Measurements from ENCODE around the gene IPO9.

IPO9 gene

DNA sequence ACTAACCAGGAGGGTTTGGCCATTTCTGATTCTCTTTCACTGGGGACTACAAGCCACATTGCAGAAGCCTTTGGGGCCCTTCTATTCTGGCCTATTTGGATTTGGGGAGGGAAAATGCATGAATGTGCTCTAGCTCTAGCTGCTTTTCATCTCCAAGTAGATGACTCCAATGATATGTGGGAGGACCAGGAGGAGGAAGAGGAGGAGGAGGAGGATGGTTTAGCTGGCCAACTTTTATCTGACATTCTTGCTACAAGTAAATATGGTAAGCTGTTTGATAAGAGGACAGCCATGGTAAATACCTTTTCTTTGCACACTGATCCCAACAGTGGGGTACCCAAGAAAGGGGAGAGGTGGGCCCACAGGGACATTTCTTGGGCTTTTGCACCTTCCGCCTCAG, 45.7 kb downstream of the IPO9 start:
- TF ChIP-seq, protein P1, sequence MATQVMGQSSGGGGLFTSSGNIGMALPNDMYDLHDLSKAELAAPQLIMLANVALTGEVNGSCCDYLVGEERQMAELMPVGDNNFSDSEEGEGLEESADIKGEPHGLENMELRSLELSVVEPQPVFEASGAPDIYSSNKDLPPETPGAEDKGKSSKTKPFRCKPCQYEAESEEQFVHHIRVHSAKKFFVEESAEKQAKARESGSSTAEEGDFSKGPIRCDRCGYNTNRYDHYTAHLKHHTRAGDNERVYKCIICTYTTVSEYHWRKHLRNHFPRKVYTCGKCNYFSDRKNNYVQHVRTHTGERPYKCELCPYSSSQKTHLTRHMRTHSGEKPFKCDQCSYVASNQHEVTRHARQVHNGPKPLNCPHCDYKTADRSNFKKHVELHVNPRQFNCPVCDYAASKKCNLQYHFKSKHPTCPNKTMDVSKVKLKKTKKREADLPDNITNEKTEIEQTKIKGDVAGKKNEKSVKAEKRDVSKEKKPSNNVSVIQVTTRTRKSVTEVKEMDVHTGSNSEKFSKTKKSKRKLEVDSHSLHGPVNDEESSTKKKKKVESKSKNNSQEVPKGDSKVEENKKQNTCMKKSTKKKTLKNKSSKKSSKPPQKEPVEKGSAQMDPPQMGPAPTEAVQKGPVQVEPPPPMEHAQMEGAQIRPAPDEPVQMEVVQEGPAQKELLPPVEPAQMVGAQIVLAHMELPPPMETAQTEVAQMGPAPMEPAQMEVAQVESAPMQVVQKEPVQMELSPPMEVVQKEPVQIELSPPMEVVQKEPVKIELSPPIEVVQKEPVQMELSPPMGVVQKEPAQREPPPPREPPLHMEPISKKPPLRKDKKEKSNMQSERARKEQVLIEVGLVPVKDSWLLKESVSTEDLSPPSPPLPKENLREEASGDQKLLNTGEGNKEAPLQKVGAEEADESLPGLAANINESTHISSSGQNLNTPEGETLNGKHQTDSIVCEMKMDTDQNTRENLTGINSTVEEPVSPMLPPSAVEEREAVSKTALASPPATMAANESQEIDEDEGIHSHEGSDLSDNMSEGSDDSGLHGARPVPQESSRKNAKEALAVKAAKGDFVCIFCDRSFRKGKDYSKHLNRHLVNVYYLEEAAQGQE (IDR thresholded peaks at IDR 0.05; ENCODE audit: insufficient read depth in 1 of 2, low read depth in 2 of 2, low read length in 2 of 2): no peak
- TF ChIP-seq POLR2AphosphoS5 (IDR thresholded peaks at IDR 0.05; ENCODE audit: low read depth, low read length) (no peak), SIN3A (IDR thresholded peaks at IDR 0.05; ENCODE audit: borderline replicate concordance, insufficient read depth, low read length) (no peak), TAF1 (IDR thresholded peaks at IDR 0.05; ENCODE audit: borderline replicate concordance, insufficient read depth, low read length) (no peak), FOXP2 (optimal IDR thresholded peaks at IDR 0.05; ENCODE audit: borderline replicate concordance, extremely low read depth, extremely low read length, insufficient read depth) (no peak)

DNA sequence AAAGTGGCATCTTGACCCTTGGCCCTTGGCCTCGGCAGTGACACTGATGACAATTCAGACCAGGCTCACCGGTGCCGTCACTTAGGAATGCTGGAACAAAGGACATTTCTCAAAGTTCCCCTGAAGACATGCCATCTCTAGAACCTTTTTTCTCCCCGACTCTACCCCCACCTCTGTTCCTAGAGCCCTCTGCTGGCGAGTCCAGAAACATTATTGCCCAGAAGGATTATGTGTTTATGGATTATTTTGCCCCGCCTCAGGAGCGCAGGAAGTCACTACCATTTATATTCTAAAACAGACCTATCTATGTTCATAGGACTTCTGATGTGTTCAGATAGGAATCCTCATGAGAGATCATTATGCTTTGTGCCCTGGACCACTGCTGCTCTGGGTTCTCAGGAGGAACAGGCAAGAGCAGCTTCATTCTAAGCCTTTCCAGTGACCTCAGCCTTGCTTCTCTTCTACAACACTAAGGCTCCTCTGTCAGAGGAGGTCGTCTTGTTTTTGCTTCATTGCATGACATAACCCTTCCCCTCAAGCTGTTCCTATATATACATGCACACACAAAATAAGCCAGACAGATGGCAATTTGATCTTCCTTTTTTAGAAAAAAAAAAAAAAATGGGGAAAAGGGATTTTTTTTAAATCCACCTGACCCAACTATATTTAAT, 47.3 kb downstream of the IPO9 start:
- TF ChIP-seq POLR2AphosphoS5 (IDR thresholded peaks at IDR 0.05; ENCODE audit: low read depth, low read length) (no peak), TAF1 (IDR thresholded peaks at IDR 0.05; ENCODE audit: borderline replicate concordance, insufficient read depth, low read length) (no peak), FOXP2 (optimal IDR thresholded peaks at IDR 0.05; ENCODE audit: borderline replicate concordance, extremely low read depth, extremely low read length, insufficient read depth) (no peak), SIN3A (IDR thresholded peaks at IDR 0.05; ENCODE audit: borderline replicate concordance, insufficient read depth, low read length) (no peak)
- TF ChIP-seq, protein P1 (IDR thresholded peaks at IDR 0.05; ENCODE audit: insufficient read depth in 1 of 2, low read depth in 2 of 2, low read length in 2 of 2): no peak

DNA sequence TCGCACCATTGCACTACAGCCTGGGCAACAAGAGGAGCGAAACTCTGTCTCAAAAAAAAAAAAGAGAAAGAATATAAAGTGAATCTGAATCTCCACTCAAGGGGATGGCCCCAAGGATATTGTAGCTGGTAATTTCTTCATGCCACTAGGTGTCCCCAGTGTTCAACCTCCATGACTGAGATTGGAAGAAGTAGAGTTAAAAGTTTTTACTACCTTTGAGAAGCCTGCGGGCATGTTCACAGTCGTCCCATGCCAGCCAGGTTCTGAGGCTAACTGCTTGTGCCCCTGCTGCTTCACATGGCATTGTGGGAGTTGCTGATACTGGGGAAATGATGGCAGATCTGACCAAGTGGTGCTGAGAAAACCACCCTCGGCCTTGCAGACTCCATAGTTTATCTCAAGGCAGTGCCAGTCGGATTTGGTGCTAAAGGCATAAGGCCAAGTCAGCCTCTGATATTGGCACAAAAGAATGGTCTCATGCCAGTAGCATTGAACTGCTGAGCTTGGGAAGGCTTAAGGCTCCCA, 49.0 kb downstream of the IPO9 start:
- no peak for TF ChIP-seq SIN3A (IDR thresholded peaks at IDR 0.05; ENCODE audit: borderline replicate concordance, insufficient read depth, low read length)
- no peak; the same call in 1 of the 2 replicates for TF ChIP-seq POLR2AphosphoS5 (IDR thresholded peaks at IDR 0.05; ENCODE audit: low read depth, low read length)
- no peak for TF ChIP-seq FOXP2 (optimal IDR thresholded peaks at IDR 0.05; ENCODE audit: borderline replicate concordance, extremely low read depth, extremely low read length, insufficient read depth)
- TF ChIP-seq, protein P1 (IDR thresholded peaks at IDR 0.05; ENCODE audit: insufficient read depth in 1 of 2, low read depth in 2 of 2, low read length in 2 of 2): no peak
- TF ChIP-seq TAF1 (IDR thresholded peaks at IDR 0.05; ENCODE audit: borderline replicate concordance, insufficient read depth, low read length): no peak

DNA sequence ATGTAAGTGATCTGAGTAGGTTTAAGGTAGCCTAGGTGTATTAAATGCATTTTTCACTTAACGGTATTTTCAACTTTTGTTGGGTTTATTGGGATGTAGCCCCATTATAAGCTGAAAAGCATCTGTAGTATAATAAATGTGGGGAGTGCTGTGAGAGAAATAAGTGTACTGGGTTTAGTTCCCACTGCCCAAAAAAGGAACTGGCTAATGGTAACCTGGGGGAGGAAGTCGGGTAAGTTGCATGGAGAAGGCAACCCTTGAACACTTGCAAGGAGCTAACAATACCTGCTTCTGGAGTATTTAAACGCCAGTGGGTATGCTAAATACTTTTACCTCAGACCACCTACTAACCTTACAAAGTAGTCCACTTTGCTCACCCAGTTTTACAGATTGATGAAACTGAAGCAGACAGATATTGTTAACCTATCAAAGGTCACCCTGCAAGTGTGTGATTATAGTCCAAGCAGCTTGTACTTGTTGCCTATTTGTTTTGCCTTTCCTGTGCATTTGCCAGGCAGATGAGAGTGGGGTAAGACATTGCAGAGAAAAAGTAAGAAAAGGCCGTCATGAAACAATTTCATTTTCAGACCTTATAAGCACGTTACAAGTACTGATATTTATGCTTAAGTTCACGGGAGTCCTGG, 52.1 kb downstream of the IPO9 start:
- no peak for TF ChIP-seq FOXP2 (optimal IDR thresholded peaks at IDR 0.05; ENCODE audit: borderline replicate concordance, extremely low read depth, extremely low read length, insufficient read depth)
- TF ChIP-seq, protein P1 (IDR thresholded peaks at IDR 0.05; ENCODE audit: insufficient read depth in 1 of 2, low read depth in 2 of 2, low read length in 2 of 2): no peak
- TF ChIP-seq TAF1 (IDR thresholded peaks at IDR 0.05; ENCODE audit: borderline replicate concordance, insufficient read depth, low read length): no peak
- 0 out of 2 replicates have a peak, but pooled peaks have one; percentile 0 for TF ChIP-seq POLR2AphosphoS5 (IDR thresholded peaks at IDR 0.05; ENCODE audit: low read depth, low read length)
